ENCODE results near the gene GRB2.

- TF ChIP-seq, protein P1, sequence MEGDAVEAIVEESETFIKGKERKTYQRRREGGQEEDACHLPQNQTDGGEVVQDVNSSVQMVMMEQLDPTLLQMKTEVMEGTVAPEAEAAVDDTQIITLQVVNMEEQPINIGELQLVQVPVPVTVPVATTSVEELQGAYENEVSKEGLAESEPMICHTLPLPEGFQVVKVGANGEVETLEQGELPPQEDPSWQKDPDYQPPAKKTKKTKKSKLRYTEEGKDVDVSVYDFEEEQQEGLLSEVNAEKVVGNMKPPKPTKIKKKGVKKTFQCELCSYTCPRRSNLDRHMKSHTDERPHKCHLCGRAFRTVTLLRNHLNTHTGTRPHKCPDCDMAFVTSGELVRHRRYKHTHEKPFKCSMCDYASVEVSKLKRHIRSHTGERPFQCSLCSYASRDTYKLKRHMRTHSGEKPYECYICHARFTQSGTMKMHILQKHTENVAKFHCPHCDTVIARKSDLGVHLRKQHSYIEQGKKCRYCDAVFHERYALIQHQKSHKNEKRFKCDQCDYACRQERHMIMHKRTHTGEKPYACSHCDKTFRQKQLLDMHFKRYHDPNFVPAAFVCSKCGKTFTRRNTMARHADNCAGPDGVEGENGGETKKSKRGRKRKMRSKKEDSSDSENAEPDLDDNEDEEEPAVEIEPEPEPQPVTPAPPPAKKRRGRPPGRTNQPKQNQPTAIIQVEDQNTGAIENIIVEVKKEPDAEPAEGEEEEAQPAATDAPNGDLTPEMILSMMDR (IDR thresholded peaks at IDR 0.05), result no peak
- TF ChIP-seq POLR2A (IDR thresholded peaks at IDR 0.05) (no peak), POLR2AphosphoS5 (IDR thresholded peaks at IDR 0.05) (no peak), EP300 (IDR thresholded peaks at IDR 0.05) (no peak)
These were observed 33.8 kb upstream of the GRB2 start for GRCh38 chr17:75439287-75439686.

Data from upper lobe of left lung (tissue), 4 donors.